IMR-90 (cell line): ENCODE measurements around the gene ATP10A. TPM values are rescaled to one million over a fixed set of nuclear protein-coding genes. Genes with fewer than 3 reads are reported as not detected.

Experiments
- ATAC-seq: fragments of 200-7000 bp; cut with Tn5 transposase; 2 replicates; pipeline ENCODE4 v1.9.1; 2020; ENCODE audit warnings: low read depth, mild to moderate bottlenecking, moderate library complexity
- BruUV-seq: library from RNA; stranded (reverse); fragments of 400-500 nt; replicated peaks from 2 replicates; lab custom pipeline; 2021; lab: Mats Ljungman, UMichigan
- CTCF ChIA-PET: fragments of 300-600 bp; formaldehyde crosslinking; extraction: SDS; loops from one replicate; lab custom pipeline; 2021; ENCODE audit warnings: antibody characterized with exemption; lab: Yijun Ruan, JAX
- POLR2A ChIA-PET: fragments of 300-600 bp; sonication (Branson Sonifier 250); formaldehyde crosslinking; loops from one replicate; lab custom pipeline; 2022; ENCODE audit warnings: antibody characterized with exemption; ENCODE audit not compliant: unreplicated experiment; lab: Charles Lee
- DNase-seq: peaks from one replicate; pipeline ENCODE4 v3.0.0; 2013
- H2AFZ ChIP-seq: replicated peaks from 2 replicates; pipeline ENCODE3; 2013; ENCODE audit warnings: low read length, mild to moderate bottlenecking; ENCODE audit not compliant: poor library complexity
- H2AK5ac ChIP-seq: 2 replicates; pipeline ENCODE4 v1.6.1; 2013; ENCODE audit warnings: low read depth, low read length, inconsistent platforms
- H2AK9ac ChIP-seq: replicated peaks from 2 replicates; pipeline ENCODE3; 2013; ENCODE audit warnings: mild to moderate bottlenecking, low read depth, low read length, moderate library complexity; ENCODE audit not compliant: poor library complexity
- H2BK120ac ChIP-seq: 2 replicates; pipeline ENCODE4 v1.6.1; 2013; ENCODE audit warnings: low read depth, low read length, inconsistent platforms
- H2BK15ac ChIP-seq: 3 replicates; pipeline ENCODE4 v1.6.1; 2013; ENCODE audit warnings: low read depth, low read length, inconsistent platforms
- H2BK20ac ChIP-seq: 2 replicates; pipeline ENCODE4 v1.6.1; 2013; ENCODE audit warnings: low read depth, mild to moderate bottlenecking, inconsistent platforms, low read length, moderate library complexity
- H2BK5ac ChIP-seq: 2 replicates; pipeline ENCODE4 v1.6.1; 2013; ENCODE audit warnings: mild to moderate bottlenecking, low read depth, low read length, inconsistent platforms; ENCODE audit not compliant: poor library complexity, severe bottlenecking
- H3K14ac ChIP-seq: replicated peaks from 2 replicates; pipeline ENCODE4 v1.6.1; 2013; ENCODE audit warnings: low read depth, low read length, inconsistent platforms
- H3K18ac ChIP-seq: 2 replicates; pipeline ENCODE4 v1.6.1; 2013; ENCODE audit warnings: low read depth, low read length, control low read depth
- H3K23ac ChIP-seq: 2 replicates; pipeline ENCODE4 v1.6.1; 2013; ENCODE audit warnings: low read depth, low read length, inconsistent platforms
- H3K27ac ChIP-seq: 2 replicates; pipeline ENCODE4 v1.5.1; 2013; ENCODE audit warnings: mild to moderate bottlenecking, control low read depth, low read length; ENCODE audit not compliant: insufficient read depth
- H3K27me3 ChIP-seq: 2 replicates; pipeline ENCODE4 v1.6.1; 2013; ENCODE audit warnings: low read length; ENCODE audit not compliant: control insufficient read depth, insufficient read depth
- H3K36me3 ChIP-seq: 2 replicates; pipeline ENCODE4 v1.6.1; 2013; ENCODE audit warnings: low read length, mixed read lengths; ENCODE audit not compliant: control insufficient read depth, insufficient read depth
- H3K4ac ChIP-seq: 2 replicates; pipeline ENCODE4 v1.6.1; 2013; ENCODE audit warnings: low read depth, low read length, inconsistent platforms
- H3K4me1 ChIP-seq: 2 replicates; pipeline ENCODE4 v1.6.1; 2013; ENCODE audit warnings: low read length, mixed read lengths; ENCODE audit not compliant: control insufficient read depth, insufficient read depth
- H3K4me2 ChIP-seq: 2 replicates; pipeline ENCODE4 v1.6.1; 2013; ENCODE audit warnings: low read depth, mild to moderate bottlenecking, control low read depth, low read length, moderate library complexity
- H3K4me3 ChIP-seq: 2 replicates; pipeline ENCODE4 v1.5.1; 2013; ENCODE audit warnings: low read depth, mild to moderate bottlenecking, control low read depth, low read length, moderate library complexity; ENCODE audit not compliant: insufficient read depth
- H3K56ac ChIP-seq: 2 replicates; pipeline ENCODE4 v1.6.1; 2013; ENCODE audit warnings: low read length, inconsistent platforms; ENCODE audit not compliant: insufficient read depth; ENCODE audit errors: extremely low read depth
- H3K79me1 ChIP-seq, 2 experiments: 2 replicates each; pipeline ENCODE4 v1.6.1; 2013; ENCODE audit warnings: low read length in 2 of 2, inconsistent platforms in 1 of 2, low read depth in 1 of 2
- H3K9ac ChIP-seq: 2 replicates; pipeline ENCODE4 v1.6.1; 2013; ENCODE audit warnings: low read depth, low read length, control low read depth
- H3K9me1 ChIP-seq: 2 replicates; pipeline ENCODE4 v1.6.1; 2013; ENCODE audit warnings: low read length, inconsistent platforms; ENCODE audit not compliant: insufficient read depth
- H3K9me3 ChIP-seq: 2 replicates; pipeline ENCODE4 v1.6.1; 2013; ENCODE audit warnings: low read length; ENCODE audit not compliant: control insufficient read depth, insufficient read depth
- H4K20me1 ChIP-seq: 2 replicates; pipeline ENCODE4 v1.6.1; 2013; ENCODE audit warnings: low read length, inconsistent platforms; ENCODE audit not compliant: insufficient read depth
- H4K5ac ChIP-seq: 2 replicates; pipeline ENCODE4 v1.6.1; 2013; ENCODE audit warnings: mild to moderate bottlenecking, low read depth, low read length, control low read depth
- H4K8ac ChIP-seq, 2 experiments: 2 replicates each; pipeline ENCODE4 v1.6.1; 2013; ENCODE audit warnings: low read depth in 2 of 2, low read length in 2 of 2, control low read depth in 1 of 2, inconsistent platforms in 1 of 2
- H4K91ac ChIP-seq: 2 replicates; pipeline ENCODE4 v1.6.1; 2013; ENCODE audit warnings: low read depth, low read length, inconsistent platforms; ENCODE audit not compliant: insufficient read depth
- BHLHE40 ChIP-seq: fragments of 150-350 bp; IDR thresholded peaks from 2 replicates; pipeline ENCODE4 v1.6.1; 2016; ENCODE audit warnings: mild to moderate bottlenecking, low read depth, low read length
- CEBPB ChIP-seq: IDR thresholded peaks from 2 replicates; pipeline ENCODE4 v1.6.1; 2012; ENCODE audit warnings: low read depth, low read length, improper control_type of control experiment
- CHD1 ChIP-seq: IDR thresholded peaks from 2 replicates; pipeline ENCODE4 v1.6.1; 2012; ENCODE audit warnings: low read depth, low read length, improper control_type of control experiment
- FOS ChIP-seq: fragments of 150-350 bp; IDR thresholded peaks from 2 replicates; pipeline ENCODE4 v1.6.1; 2016; ENCODE audit warnings: low read depth, low read length
- MAFK ChIP-seq: IDR thresholded peaks from 2 replicates; pipeline ENCODE4 v1.6.1; 2012; ENCODE audit warnings: low read depth, low read length, improper control_type of control experiment
- MAZ ChIP-seq: IDR thresholded peaks from 2 replicates; pipeline ENCODE4 v1.6.1; 2012; ENCODE audit warnings: low read depth, mild to moderate bottlenecking, low read length, improper control_type of control experiment, moderate library complexity, borderline replicate concordance
- MXI1 ChIP-seq: IDR thresholded peaks from 2 replicates; pipeline ENCODE4 v1.6.1; 2012; ENCODE audit warnings: low read depth, mild to moderate bottlenecking, low read length, moderate library complexity, borderline replicate concordance
- NFE2L2 ChIP-seq: fragments of 150-350 bp; IDR thresholded peaks from 2 replicates; pipeline ENCODE4 v1.6.1; 2016; ENCODE audit warnings: low read depth, mild to moderate bottlenecking, low read length
- POLR2A ChIP-seq: IDR thresholded peaks from 2 replicates; pipeline ENCODE4 v1.6.1; 2012; ENCODE audit warnings: mild to moderate bottlenecking, low read depth, low read length
- RAD21 ChIP-seq: IDR thresholded peaks from 2 replicates; pipeline ENCODE4 v1.6.1; 2012; ENCODE audit warnings: low read length, improper control_type of control experiment
- RCOR1 ChIP-seq: IDR thresholded peaks from 2 replicates; pipeline ENCODE4 v1.6.1; 2012; ENCODE audit warnings: mild to moderate bottlenecking, low read length, improper control_type of control experiment; ENCODE audit not compliant: insufficient replicate concordance
- RFX5 ChIP-seq: IDR thresholded peaks from 2 replicates; pipeline ENCODE4 v1.8.0; 2012; ENCODE audit warnings: low read depth, mild to moderate bottlenecking, low read length, moderate library complexity
- SMC3 ChIP-seq: fragments of 150-350 bp; IDR thresholded peaks from 2 replicates; pipeline ENCODE4 v1.6.1; 2016; ENCODE audit warnings: low read depth, mild to moderate bottlenecking, antibody characterized with exemption, low read length, moderate library complexity
- WGBS, 2 experiments: methylation state at CpG; one replicate each; pipeline versions ENCODE4 v1.1.5 to v1.1.7; 2013; ENCODE audit warnings: missing lambda C conversion rate in 2 of 2; ENCODE audit not compliant: insufficient read length in 1 of 2; ENCODE audit errors: extremely low coverage in 2 of 2; 5-methylcytosine and 5-hydroxymethylcytosine counted together
- dilution Hi-C: fragments of 300-500 bp; cut with HindIII; formaldehyde crosslinking; loops from one replicate; pipeline ENCODE4 v1.14.3; 2018; ENCODE audit warnings: low sequenced_read_pairs; ENCODE audit not compliant: unreplicated experiment
- in situ Hi-C: fragments of 300-500 bp; cut with MboI; formaldehyde crosslinking; loops from 3 replicates; pipeline ENCODE4 v1.14.3; 2019; ENCODE audit warnings: low sequenced_read_pairs, inconsistent platforms, mixed read lengths
- intact Hi-C: fragments of 100-400 bp; cut with micrococcal nuclease; formaldehyde crosslinking; loops from 2 replicates; pipeline ENCODE4 v1.10.0; 2022
- polyA plus RNA-seq, 3 experiments: library from polyadenylated mRNA; depleted of rRNA; stranded (reverse); fragments of >200 nt; gene quantifications; 2 replicates each; pipeline ENCODE4 v1.2.3, GENCODE V29; 2012; ENCODE audit warnings: low replicate concordance in 1 of 3
- total RNA-seq: library from RNA; depleted of rRNA; stranded (reverse); fragments of >200 nt; gene quantifications from 2 replicates; pipeline ENCODE4 v1.2.3, GENCODE V29; 2012
- TF ChIP-seq, protein P1 (sequence below): fragments of 150-350 bp; IDR thresholded peaks from 2 replicates; pipeline ENCODE4 v1.6.1; 2017; ENCODE audit warnings: mild to moderate bottlenecking, antibody characterized with exemption, low read length, low read depth
- TF ChIP-seq, protein P2 (sequence below): fragments of 150-350 bp; IDR thresholded peaks from 2 replicates; pipeline ENCODE4 v1.6.1; 2016; ENCODE audit warnings: low read depth, mild to moderate bottlenecking, low read length, moderate library complexity, borderline replicate concordance
- TF ChIP-seq, protein P3 (sequence below): conservative IDR thresholded peaks from 2 replicates; pipeline ENCODE4 v1.5.1; 2012; ENCODE audit warnings: mild to moderate bottlenecking, low read depth, low read length, improper control_type of control experiment

The ATP10A gene
- total and polyA plus RNA-seq, 2 of the 4 experiments (the other 2 are of a cell fraction), result 13.8 to 16.0 TPM

DNA sequence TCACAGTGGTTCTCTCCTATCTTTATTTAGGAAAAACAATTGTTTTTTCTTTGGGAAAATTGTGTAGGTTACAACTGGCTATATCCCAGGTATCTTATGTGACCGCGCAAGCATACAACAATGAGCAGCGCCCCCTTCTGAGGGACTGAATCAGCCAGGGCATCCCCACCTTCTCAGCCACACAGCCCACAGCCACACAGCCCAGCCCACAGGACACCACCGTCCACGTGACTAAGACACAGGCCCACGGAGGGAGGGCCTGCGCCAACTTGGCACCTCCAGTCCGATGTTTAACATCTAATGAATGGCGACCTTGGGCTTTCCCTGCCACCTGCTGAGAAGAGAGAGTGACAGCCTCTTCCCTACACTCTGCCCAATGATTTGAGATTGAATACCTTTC, 68.1 kb downstream of the ATP10A start:
- Histone ChIP-seq H3K27me3 (no peaks in the 10 kb centered on the region), H3K4me3 (no peak overlapping the region), H4K8ac (no peak overlapping the region), H4K20me1 (peaks cover 7% of the 10 kb centered on the region; the same call in 1 of the 2 replicates), H3K23ac (no peak overlapping the region), H3K18ac (no peak overlapping the region), H3K14ac (no peak overlapping the region), H4K5ac (no peak overlapping the region), H2AK5ac (no peak overlapping the region; the same call in 1 of the 2 replicates), H3K36me3 (no peaks in the 10 kb centered on the region), H3K56ac (no peak overlapping the region), H3K4ac (no peak overlapping the region), H2AFZ (no peak overlapping the region), H2BK15ac (no peak overlapping the region), H3K27ac (no peak overlapping the region), H3K4me2 (no peak overlapping the region), H3K9me3 (no peaks in the 10 kb centered on the region), H2AK9ac (no peak overlapping the region), H3K4me1 (peaks cover 13% of the 10 kb centered on the region), H2BK120ac (no peak overlapping the region), H3K79me1 (peaks cover 17 to 72% of the 10 kb centered on the region in 2 experiments), H4K91ac (no peak overlapping the region), H2BK5ac (no peak overlapping the region), H3K9ac (no peak overlapping the region), H3K9me1 (peaks cover 9% of the 10 kb centered on the region; the same call in 1 of the 2 replicates), H2BK20ac (no peak overlapping the region)
- no TSS peak for BruUV-seq
- 87% methylated on average over 3 of the region's 9 CpGs; no CpG with 5 or more reads in 1 of the 2 experiments for WGBS, 2 experiments
- TF ChIP-seq POLR2A (no peak), CEBPB (no peak), SMC3 (no peak), BHLHE40 (no peak), RAD21 (no peak), RCOR1 (no peak), MXI1 (no peak), RFX5 (no peak), NFE2L2 (no peak), CHD1 (no peak), MAFK (no peak), MAZ (no peak), FOS (no peak)
- TF ChIP-seq, protein P1, sequence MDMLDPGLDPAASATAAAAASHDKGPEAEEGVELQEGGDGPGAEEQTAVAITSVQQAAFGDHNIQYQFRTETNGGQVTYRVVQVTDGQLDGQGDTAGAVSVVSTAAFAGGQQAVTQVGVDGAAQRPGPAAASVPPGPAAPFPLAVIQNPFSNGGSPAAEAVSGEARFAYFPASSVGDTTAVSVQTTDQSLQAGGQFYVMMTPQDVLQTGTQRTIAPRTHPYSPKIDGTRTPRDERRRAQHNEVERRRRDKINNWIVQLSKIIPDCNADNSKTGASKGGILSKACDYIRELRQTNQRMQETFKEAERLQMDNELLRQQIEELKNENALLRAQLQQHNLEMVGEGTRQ, result no peak
- TF ChIP-seq, protein P2, sequence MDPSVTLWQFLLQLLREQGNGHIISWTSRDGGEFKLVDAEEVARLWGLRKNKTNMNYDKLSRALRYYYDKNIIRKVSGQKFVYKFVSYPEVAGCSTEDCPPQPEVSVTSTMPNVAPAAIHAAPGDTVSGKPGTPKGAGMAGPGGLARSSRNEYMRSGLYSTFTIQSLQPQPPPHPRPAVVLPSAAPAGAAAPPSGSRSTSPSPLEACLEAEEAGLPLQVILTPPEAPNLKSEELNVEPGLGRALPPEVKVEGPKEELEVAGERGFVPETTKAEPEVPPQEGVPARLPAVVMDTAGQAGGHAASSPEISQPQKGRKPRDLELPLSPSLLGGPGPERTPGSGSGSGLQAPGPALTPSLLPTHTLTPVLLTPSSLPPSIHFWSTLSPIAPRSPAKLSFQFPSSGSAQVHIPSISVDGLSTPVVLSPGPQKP, result no peak
- TF ChIP-seq, protein P3, sequence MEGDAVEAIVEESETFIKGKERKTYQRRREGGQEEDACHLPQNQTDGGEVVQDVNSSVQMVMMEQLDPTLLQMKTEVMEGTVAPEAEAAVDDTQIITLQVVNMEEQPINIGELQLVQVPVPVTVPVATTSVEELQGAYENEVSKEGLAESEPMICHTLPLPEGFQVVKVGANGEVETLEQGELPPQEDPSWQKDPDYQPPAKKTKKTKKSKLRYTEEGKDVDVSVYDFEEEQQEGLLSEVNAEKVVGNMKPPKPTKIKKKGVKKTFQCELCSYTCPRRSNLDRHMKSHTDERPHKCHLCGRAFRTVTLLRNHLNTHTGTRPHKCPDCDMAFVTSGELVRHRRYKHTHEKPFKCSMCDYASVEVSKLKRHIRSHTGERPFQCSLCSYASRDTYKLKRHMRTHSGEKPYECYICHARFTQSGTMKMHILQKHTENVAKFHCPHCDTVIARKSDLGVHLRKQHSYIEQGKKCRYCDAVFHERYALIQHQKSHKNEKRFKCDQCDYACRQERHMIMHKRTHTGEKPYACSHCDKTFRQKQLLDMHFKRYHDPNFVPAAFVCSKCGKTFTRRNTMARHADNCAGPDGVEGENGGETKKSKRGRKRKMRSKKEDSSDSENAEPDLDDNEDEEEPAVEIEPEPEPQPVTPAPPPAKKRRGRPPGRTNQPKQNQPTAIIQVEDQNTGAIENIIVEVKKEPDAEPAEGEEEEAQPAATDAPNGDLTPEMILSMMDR, result no peak
- CTCF ChIA-PET, result no interaction called here
- POLR2A ChIA-PET, result no interaction called here
- intact Hi-C loops (no loop called here), in situ Hi-C loops (no loop called here), dilution Hi-C loops (no loop called here)
- ATAC-seq, result no peak
- DNase-seq, result no peak
